Effector memory CD4-positive, alpha-beta T cell (primary cell): Measurements from ENCODE around the gene ACRV1.

Experiments used
- DNase-seq, 3 donors: peaks; one replicate each; pipeline ENCODE4 v3.0.0-alpha.2; 2020
- H3K27ac ChIP-seq: 2 replicates; pipeline ENCODE4 v1.7.0; 2013; ENCODE audit warnings: mild to moderate bottlenecking, low read length, moderate library complexity; ENCODE audit not compliant: insufficient read depth, poor library complexity, severe bottlenecking
- H3K27me3 ChIP-seq: replicated peaks from 2 replicates; pipeline ENCODE4 v1.7.0; 2013; ENCODE audit warnings: mild to moderate bottlenecking, low read length; ENCODE audit not compliant: insufficient read depth, control insufficient read depth, poor library complexity, severe bottlenecking
- H3K36me3 ChIP-seq: 2 replicates; pipeline ENCODE4 v1.7.0; 2013; ENCODE audit warnings: mild to moderate bottlenecking, low read length, moderate library complexity; ENCODE audit not compliant: control insufficient read depth, insufficient read depth
- H3K4me1 ChIP-seq: 2 replicates; pipeline ENCODE4 v1.7.0; 2013; ENCODE audit warnings: low read length, mild to moderate bottlenecking; ENCODE audit not compliant: control insufficient read depth, insufficient read depth, poor library complexity, severe bottlenecking
- H3K4me3 ChIP-seq: 2 replicates; pipeline ENCODE4 v1.7.0; 2013; ENCODE audit warnings: low read length, low read depth, mild to moderate bottlenecking; ENCODE audit not compliant: insufficient read depth, poor library complexity, severe bottlenecking
- H3K9me3 ChIP-seq: 2 replicates; pipeline ENCODE4 v1.7.0; 2013; ENCODE audit warnings: mild to moderate bottlenecking, low read length, moderate library complexity; ENCODE audit not compliant: control insufficient read depth

ACRV1 gene

DNA sequence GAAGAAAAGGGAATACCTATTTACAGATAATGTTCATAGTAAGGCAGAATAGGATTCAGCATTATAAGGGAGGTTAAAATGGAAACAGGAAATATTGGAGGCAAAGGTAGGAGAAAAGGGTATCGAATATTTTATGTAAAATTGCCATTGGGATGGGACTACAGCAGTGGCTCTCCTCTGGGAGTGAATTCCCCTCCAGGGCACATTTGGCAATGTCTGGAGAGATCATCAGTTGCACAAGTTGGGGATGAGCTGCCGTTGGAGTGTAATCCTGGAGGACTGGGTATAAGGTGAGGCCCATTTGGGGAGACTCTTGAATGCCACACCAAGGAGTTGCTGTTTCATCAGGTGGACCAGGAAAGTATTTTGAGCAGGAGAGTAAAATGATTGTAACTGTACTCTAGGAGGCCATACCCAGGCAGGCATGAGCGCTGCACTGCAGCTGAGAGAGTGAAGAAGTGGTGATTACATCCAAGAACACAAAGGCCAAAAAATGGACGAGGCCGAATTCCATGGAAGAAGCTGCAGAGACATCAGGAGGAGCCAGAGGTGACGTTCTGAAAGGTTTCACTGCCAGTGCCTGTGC lies 8.7 kb upstream of the ACRV1 start:
- Histone ChIP-seq H3K4me3 (no peak overlapping the region), H3K9me3 (no peaks in the 10 kb centered on the region), H3K36me3 (no peaks in the 10 kb centered on the region), H3K4me1 (no peaks in the 10 kb centered on the region), H3K27ac (no peak overlapping the region), H3K27me3 (no peaks in the 10 kb centered on the region)
- DNase-seq: no peak

DNA sequence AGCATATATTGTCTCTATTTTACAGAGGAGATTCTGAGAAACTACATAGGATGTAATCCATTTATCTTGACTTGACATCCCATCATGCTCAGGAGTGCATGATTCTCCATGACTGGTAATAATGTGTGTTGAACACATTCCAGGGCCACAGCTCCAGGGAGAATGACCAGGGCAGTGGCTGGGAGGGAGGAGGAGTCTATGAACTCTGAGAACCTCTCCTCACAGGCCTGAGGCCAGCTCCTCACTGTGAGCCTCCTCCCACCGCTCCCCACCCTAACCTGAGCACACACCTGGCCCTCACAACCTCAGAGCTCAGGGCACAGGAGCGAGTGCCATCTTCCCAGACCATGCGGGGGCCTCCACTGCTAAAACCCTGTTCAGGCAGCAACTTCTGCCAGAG lies 8.0 kb upstream of the ACRV1 start:
- no peaks in the 10 kb centered on the region for H3K27me3 ChIP-seq
- no peaks in the 10 kb centered on the region for H3K36me3 ChIP-seq
- no peak overlapping the region for H3K27ac ChIP-seq

DNA sequence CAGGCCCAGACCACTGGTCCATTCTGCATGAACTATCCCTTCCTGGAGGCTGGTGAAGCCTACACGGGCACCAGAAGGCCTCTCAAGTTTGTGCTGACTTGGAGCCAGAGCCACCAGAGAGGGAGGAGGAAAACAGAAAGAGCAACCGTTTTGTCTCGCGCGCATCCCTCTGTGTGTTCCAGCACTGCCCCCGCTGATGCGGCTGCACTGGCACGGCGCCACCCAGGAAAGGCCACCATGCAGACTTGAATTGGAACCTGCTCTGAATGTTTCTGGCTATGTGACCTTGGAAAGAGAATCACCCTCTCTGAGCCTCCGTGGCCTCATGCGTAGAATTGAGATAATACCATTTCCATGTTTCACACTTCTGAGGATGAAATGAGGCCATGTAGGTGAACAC lies 7.4 kb upstream of the ACRV1 start:
- Histone ChIP-seq H3K9me3 (no peaks in the 10 kb centered on the region), H3K27me3 (no peaks in the 10 kb centered on the region), H3K4me1 (no peaks in the 10 kb centered on the region), H3K4me3 (no peak overlapping the region), H3K27ac (no peak overlapping the region), H3K36me3 (no peaks in the 10 kb centered on the region)
- DNase-seq: no peak

More for the DNA sequence above, 8.0 kb upstream of the ACRV1 start:
- DNase-seq: no peak
- no peak overlapping the region for H3K4me3 ChIP-seq
- H3K9me3 ChIP-seq: no peaks in the 10 kb centered on the region
- no peaks in the 10 kb centered on the region for H3K4me1 ChIP-seq

DNA sequence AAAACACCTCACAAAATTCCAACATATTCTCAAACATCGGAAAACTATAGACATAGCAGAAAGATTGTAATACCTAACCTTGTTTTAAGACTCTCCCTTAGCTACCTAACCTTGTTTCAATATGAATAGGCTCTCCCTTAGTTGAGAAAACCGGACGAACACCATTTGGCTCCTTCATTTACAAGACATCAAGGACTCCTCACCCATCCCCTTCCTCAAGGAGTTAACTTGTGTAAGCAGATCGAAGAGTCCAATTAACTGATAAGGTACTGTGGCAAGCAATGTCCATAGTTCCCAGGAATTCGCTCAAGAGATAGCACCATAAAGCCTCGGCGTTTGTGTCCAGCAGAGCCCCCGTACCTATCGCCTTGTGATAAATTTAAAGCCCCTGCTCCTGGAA lies 4.6 kb upstream of the ACRV1 start:
- no peaks in the 10 kb centered on the region for H3K4me1 ChIP-seq
- H3K36me3 ChIP-seq: no peaks in the 10 kb centered on the region
- no peak overlapping the region for H3K27ac ChIP-seq
- no peaks in the 10 kb centered on the region for H3K9me3 ChIP-seq
- H3K4me3 ChIP-seq: no peak overlapping the region
- H3K27me3 ChIP-seq: no peaks in the 10 kb centered on the region
- no peak for DNase-seq

DNA sequence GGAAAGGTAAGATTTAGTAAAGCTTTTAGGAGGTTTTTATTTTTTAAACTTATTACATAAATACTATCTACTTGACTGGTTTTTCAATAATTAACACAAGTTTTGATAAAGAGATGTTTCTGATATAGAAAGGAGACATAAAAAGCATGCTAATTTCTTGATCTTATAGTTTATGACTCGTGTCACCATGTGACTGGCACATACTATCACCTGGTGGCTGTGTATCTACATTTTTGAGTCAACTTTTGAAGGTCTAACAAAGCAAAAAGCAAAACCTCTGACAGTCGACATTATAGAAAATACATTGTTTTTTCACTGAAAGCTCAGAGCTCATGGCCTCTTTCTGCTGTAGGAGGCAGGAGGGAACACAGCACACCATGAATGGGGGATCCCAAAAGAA lies 810 bp downstream of the ACRV1 start:
- Histone ChIP-seq H3K27me3 (no peaks in the 10 kb centered on the region), H3K9me3 (no peaks in the 10 kb centered on the region), H3K27ac (no peak overlapping the region), H3K4me3 (no peak overlapping the region), H3K36me3 (no peaks in the 10 kb centered on the region), H3K4me1 (no peaks in the 10 kb centered on the region)
- no peak for DNase-seq

DNA sequence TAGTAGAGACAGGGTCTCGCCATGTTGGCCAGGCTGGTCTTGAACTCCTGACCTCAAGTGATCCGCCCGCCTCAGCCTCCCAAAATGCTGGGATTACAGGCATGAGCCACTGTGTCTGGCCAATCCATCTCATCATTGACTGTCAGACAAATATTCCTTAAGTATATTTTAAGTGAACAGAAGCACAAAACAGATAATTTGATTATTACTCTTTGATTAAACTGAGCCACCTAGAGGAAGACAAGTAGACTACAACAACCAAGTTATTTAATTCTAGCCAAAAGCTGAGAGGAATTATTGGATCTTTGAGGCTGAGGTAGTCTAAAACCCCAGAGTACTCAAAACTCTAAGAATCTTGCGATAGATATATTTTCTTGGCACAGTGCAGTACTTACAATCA lies 1.2 kb downstream of the ACRV1 start:
- H3K4me3 ChIP-seq: no peak overlapping the region
- DNase-seq: no peak

DNA sequence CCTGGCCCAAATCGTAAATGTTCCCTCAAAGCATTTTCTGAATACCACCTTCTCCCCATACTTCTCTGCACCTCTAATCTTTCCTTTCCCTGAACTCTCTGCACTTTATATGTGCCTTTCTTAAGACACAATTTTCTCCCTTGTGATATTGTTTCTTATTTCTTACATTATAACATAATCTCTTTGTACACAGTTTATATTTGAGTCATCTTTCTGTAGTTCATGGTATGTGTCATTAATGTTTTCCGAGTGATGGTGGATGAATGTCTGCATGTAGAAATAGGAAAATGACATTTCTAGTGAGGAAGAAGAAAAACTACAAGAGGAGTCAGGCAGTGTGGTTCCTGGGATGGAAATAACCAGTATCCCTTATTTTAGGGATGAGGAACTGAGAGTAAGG lies 5.5 kb downstream of the ACRV1 start:
- Histone ChIP-seq H3K27me3 (no peaks in the 10 kb centered on the region), H3K4me1 (no peaks in the 10 kb centered on the region), H3K36me3 (no peaks in the 10 kb centered on the region), H3K4me3 (no peak overlapping the region), H3K27ac (no peak overlapping the region), H3K9me3 (no peaks in the 10 kb centered on the region)
- DNase-seq: no peak

More for the DNA sequence above, 1.2 kb downstream of the ACRV1 start:
- Histone ChIP-seq H3K36me3 (no peaks in the 10 kb centered on the region), H3K4me1 (no peaks in the 10 kb centered on the region), H3K9me3 (no peaks in the 10 kb centered on the region), H3K27me3 (no peaks in the 10 kb centered on the region), H3K27ac (no peak overlapping the region)

DNA sequence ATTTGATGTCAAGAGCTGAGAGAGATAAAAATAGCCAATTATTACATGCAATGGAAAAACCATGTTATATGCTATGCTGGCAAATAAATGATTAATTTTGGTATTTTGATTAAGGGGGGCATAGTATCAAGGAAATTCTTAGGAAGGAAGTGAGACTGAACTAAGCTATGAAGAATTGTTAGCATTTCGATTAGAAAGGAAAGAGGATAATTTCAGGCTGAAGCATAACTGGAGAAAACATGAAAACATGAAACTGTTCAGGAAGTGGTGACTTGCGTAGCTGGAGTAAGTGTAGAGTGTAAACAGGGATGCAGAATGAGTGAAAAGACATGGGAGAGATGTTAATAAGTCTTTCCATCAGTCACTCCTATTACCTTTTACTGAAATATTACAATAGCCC lies 6.4 kb downstream of the ACRV1 start:
- DNase-seq: no peak
- no peaks in the 10 kb centered on the region for H3K27me3 ChIP-seq
- no peak overlapping the region for H3K27ac ChIP-seq
- no peaks in the 10 kb centered on the region for H3K36me3 ChIP-seq
- H3K4me1 ChIP-seq: no peaks in the 10 kb centered on the region
- no peak overlapping the region for H3K4me3 ChIP-seq
- no peaks in the 10 kb centered on the region for H3K9me3 ChIP-seq

DNA sequence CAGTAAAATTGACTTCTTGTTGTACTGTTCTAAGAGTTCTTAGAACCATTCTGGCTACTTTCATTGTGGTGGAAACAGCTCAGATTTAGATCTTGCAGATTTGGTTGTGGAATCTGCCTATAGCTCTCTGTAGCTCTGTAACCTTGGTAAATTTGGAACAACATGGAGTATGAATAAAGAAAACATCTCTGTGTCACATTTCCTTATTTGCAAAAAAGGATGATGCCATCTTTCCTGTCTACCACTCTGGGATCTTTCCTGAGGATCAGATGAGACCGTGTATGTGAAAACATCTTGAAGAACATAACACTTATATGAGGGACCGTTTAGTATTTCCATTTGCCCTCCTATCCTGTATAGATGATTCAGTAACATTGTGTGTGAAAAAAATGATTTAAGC lies 9.1 kb downstream of the ACRV1 start:
- no peaks in the 10 kb centered on the region for H3K27me3 ChIP-seq
- no peak for DNase-seq
- no peaks in the 10 kb centered on the region for H3K4me1 ChIP-seq
- no peak overlapping the region for H3K4me3 ChIP-seq
- no peaks in the 10 kb centered on the region for H3K9me3 ChIP-seq
- H3K36me3 ChIP-seq: no peaks in the 10 kb centered on the region
- no peak overlapping the region for H3K27ac ChIP-seq

DNA sequence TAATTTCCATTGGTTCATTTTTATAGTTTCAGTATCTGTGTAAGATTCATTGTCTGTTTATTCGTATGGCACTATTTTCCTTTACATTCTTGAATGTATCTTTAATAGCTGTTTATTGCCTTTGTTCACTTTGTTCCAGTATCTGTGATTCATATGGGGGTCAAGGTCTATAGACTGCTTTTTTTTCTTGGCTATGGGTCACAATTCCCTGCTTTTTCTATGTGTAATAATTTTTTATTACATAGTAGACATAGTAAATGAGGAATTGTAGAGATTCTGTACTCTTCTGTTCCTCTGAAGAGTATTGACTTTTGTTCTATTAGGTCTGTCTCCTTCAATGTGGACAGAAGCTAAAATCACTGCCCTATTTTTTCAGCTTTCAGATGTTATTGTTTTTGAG lies 10.5 kb downstream of the ACRV1 start:
- H3K27me3 ChIP-seq: no peaks in the 10 kb centered on the region
- H3K27ac ChIP-seq: no peak overlapping the region
- no peaks in the 10 kb centered on the region for H3K9me3 ChIP-seq
- no peaks in the 10 kb centered on the region for H3K4me1 ChIP-seq
- H3K36me3 ChIP-seq: no peaks in the 10 kb centered on the region
- H3K4me3 ChIP-seq: no peak overlapping the region
- DNase-seq: no peak

DNA sequence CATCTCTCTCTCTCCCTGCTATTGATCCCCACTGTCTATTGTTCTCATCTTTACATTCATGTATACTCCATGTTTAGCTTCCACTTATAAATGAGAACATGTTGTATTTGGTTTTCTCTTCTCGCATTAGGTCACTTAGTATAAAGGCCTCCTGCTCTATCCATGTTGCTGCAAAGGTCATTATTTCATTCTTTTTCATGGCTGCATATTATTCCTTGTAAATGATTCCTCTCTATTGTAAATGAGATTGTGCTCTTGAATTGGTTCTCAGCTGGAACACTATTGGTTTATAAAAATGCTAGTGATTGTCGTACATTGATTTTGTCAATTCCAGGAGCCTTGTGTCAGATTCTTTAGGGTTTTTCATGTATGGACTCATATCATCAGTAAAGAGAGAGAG lies 13.5 kb downstream of the ACRV1 start:
- Histone ChIP-seq H3K27me3 (no peaks in the 10 kb centered on the region), H3K4me3 (no peak overlapping the region), H3K27ac (no peak overlapping the region), H3K9me3 (no peaks in the 10 kb centered on the region), H3K36me3 (no peaks in the 10 kb centered on the region), H3K4me1 (no peaks in the 10 kb centered on the region)
- no peak for DNase-seq
